MCF 10A (cell line): Measurements from ENCODE around the gene KIF12. TPM values are rescaled to one million over a fixed set of nuclear protein-coding genes. Genes with fewer than 3 reads are reported as not detected.

ENCODE experiments used
- BruUV-seq: library from RNA; stranded (reverse); fragments of 400-500 nt; replicated peaks from 2 replicates; lab custom pipeline; 2021; lab: Mats Ljungman, UMichigan
- CTCF ChIA-PET: fragments of 300-600 bp; sonication (Branson Sonifier 250); formaldehyde crosslinking; extraction: SDS; loops from one replicate; lab custom pipeline; 2021; ENCODE audit warnings: antibody characterized with exemption, inconsistent platforms; lab: Yijun Ruan, JAX
- POLR2A ChIA-PET: fragments of 300-600, 350-650 bp; sonication (Branson Sonifier 250); formaldehyde crosslinking; extraction: SDS; loops from one replicate; lab custom pipeline; 2020; ENCODE audit warnings: antibody characterized with exemption, inconsistent platforms; lab: Yijun Ruan, JAX
- DNase-seq: peaks from one replicate; pipeline ENCODE4 v3.0.0-alpha.2; 2018; ENCODE audit not compliant: unreplicated experiment
- H3K27ac Mint-ChIP-seq: one replicate; pipeline ENCODE4 v1.8.0; 2022; ENCODE audit warnings: mild to moderate bottlenecking, low read depth, mixed read lengths; ENCODE audit not compliant: unreplicated experiment
- H3K27me3 Mint-ChIP-seq: one replicate; pipeline ENCODE4 v1.8.0; 2022; ENCODE audit warnings: mixed read lengths; ENCODE audit not compliant: insufficient read depth, unreplicated experiment
- H3K36me3 Mint-ChIP-seq: one replicate; pipeline ENCODE4 v1.8.0; 2022; ENCODE audit warnings: mild to moderate bottlenecking, moderate library complexity, mixed read lengths; ENCODE audit not compliant: insufficient read depth, unreplicated experiment
- H3K4me1 Mint-ChIP-seq: one replicate; pipeline ENCODE4 v1.8.0; 2022; ENCODE audit warnings: mixed read lengths; ENCODE audit not compliant: insufficient read depth, unreplicated experiment
- H3K4me3 Mint-ChIP-seq: one replicate; pipeline ENCODE4 v1.8.0; 2022; ENCODE audit warnings: mild to moderate bottlenecking, moderate library complexity, mixed read lengths; ENCODE audit not compliant: unreplicated experiment
- H3K9me3 Mint-ChIP-seq: one replicate; pipeline ENCODE4 v1.8.0; 2022; ENCODE audit warnings: mixed read lengths; ENCODE audit not compliant: unreplicated experiment
- intact Hi-C: fragments of 100-400 bp; cut with micrococcal nuclease; formaldehyde crosslinking; loops from 2 replicates; pipeline ENCODE4 v1.14.1; 2022
- total RNA-seq: library from RNA; stranded (reverse); gene quantifications from 2 replicates; pipeline ENCODE4 v1.2.3, GENCODE V29; 2022
- TF ChIP-seq, protein P1 (sequence below): fragments of 200-600 bp; IDR thresholded peaks from one replicate; pipeline ENCODE4 v1.8.0; 2022; ENCODE audit warnings: antibody characterized with exemption, mild to moderate bottlenecking; ENCODE audit not compliant: unreplicated experiment

Gene KIF12
- total RNA-seq, 1 experiment from 2014 or later = not detected

DNA sequence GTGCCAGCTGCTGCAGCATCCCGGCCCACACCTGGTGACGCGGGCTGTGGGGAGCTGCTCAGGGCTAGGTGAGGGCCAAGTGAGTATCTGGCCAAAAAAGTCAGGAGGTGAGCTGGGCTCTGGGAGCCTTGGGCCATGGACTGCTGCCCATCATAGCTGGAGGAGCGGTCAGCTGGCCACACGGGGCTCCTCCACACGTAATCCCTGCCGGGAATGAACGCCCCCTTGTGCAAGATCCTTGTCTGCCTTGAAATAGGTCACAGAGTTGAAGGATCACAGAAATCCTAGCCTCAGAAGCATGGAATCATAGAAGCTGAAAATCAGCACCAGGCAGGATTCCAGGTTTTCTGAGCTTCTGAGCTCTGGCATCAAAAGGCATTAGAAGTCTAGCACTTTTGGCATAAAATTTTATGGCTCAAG is 39.5 kb upstream of the KIF12 start:
- H3K36me3 Mint-ChIP-seq = no peaks in the 10 kb centered on the region
- peaks cover 61% of the 10 kb centered on the region for H3K27me3 Mint-ChIP-seq
- no peak for DNase-seq
- ChIA-PET CTCF (interaction anchor here (1.0 kb wide), 1 partner anchor 32 kb away, joined by 5 read pairs; no protein-coding TSS in a partner anchor), POLR2A (no interaction called here)
- no peak overlapping the region for H3K27ac Mint-ChIP-seq
- TF ChIP-seq, protein P1, sequence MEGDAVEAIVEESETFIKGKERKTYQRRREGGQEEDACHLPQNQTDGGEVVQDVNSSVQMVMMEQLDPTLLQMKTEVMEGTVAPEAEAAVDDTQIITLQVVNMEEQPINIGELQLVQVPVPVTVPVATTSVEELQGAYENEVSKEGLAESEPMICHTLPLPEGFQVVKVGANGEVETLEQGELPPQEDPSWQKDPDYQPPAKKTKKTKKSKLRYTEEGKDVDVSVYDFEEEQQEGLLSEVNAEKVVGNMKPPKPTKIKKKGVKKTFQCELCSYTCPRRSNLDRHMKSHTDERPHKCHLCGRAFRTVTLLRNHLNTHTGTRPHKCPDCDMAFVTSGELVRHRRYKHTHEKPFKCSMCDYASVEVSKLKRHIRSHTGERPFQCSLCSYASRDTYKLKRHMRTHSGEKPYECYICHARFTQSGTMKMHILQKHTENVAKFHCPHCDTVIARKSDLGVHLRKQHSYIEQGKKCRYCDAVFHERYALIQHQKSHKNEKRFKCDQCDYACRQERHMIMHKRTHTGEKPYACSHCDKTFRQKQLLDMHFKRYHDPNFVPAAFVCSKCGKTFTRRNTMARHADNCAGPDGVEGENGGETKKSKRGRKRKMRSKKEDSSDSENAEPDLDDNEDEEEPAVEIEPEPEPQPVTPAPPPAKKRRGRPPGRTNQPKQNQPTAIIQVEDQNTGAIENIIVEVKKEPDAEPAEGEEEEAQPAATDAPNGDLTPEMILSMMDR = no peak
- intact Hi-C loops = no loop called here
- H3K4me1 Mint-ChIP-seq = no peaks in the 10 kb centered on the region
- no TSS peak for BruUV-seq
- no peaks in the 10 kb centered on the region for H3K9me3 Mint-ChIP-seq
- no peak overlapping the region for H3K4me3 Mint-ChIP-seq

DNA sequence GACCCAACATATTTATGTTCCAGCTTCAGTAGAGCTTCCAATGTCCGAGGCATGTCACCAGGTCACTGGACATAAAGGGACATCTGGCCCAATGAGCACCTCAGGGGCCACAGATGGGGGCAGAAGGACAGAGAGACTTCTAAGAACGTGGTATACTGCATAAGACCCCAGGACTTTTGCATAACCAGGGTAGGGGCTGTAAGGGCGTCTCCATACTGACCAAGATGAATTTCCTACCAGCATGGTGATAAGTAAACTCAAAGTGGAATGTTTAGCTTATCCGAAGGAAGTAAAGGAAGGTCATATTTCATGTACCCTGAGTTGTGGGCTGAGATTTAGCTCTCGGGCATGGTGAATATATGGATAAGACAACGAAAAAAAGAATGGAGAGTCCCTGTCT is 38.7 kb upstream of the KIF12 start:
- POLR2A ChIA-PET = no interaction called here
- Mint-ChIP-seq H3K27ac (no peak overlapping the region), H3K36me3 (no peaks in the 10 kb centered on the region), H3K27me3 (peaks cover 60% of the 10 kb centered on the region), H3K4me3 (no peak overlapping the region), H3K9me3 (no peaks in the 10 kb centered on the region), H3K4me1 (no peaks in the 10 kb centered on the region)
- no TSS peak for BruUV-seq
- TF ChIP-seq, protein P1 = no peak
- CTCF ChIA-PET = interaction anchor here (0.7 to 2.3 kb wide), 4 partner anchors 16 to 152 kb away, joined by 3 to 8 read pairs (median 6); partner anchors contain the start of gene COL27A1
- DNase-seq = no peak
- intact Hi-C loops = no loop called here

DNA sequence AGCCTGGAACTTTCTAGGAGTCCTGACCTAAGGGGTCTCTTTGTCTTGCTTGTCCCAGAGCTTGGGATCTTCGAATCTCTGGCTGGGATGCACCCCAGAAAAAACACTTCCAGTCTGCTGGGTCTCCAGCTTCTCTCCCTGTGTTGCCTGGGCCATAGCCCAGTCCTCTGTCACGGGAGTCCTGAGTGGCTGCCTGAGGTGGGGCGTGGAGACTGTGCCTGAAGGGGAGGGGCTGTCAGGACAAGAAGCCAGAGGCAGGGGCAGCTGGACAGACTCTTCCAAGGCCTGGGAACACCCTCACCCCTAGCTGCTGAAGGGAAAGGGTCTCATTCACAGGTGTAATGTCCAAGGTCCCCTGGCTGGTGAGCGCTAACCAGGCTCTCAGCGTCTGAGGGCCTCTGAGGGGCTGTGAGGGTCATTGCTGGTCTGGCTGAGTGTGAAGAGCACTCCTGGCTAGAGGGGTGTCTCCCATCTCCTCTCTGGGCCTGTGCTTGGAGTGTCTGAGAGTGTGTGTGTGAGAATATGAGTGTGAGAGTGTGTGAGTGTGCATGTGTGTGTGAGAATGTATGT is 35.8 kb upstream of the KIF12 start:
- Mint-ChIP-seq H3K36me3 (no peaks in the 10 kb centered on the region), H3K4me1 (no peaks in the 10 kb centered on the region), H3K9me3 (no peaks in the 10 kb centered on the region), H3K27me3 (peaks cover 47% of the 10 kb centered on the region), H3K4me3 (no peak overlapping the region), H3K27ac (no peak overlapping the region)
- POLR2A ChIA-PET = interaction anchor here (1.6 kb wide), 1 partner anchor 9 kb away, joined by 5 read pairs; no protein-coding TSS in a partner anchor
- intact Hi-C loops = no loop called here
- CTCF ChIA-PET = interaction anchor here (0.9 to 1.2 kb wide), 3 partner anchors 53 to 174 kb away, joined by 3 to 4 read pairs (median 3); no protein-coding TSS in a partner anchor
- no TSS peak for BruUV-seq
- DNase-seq = no peak
- TF ChIP-seq, protein P1 = no peak

DNA sequence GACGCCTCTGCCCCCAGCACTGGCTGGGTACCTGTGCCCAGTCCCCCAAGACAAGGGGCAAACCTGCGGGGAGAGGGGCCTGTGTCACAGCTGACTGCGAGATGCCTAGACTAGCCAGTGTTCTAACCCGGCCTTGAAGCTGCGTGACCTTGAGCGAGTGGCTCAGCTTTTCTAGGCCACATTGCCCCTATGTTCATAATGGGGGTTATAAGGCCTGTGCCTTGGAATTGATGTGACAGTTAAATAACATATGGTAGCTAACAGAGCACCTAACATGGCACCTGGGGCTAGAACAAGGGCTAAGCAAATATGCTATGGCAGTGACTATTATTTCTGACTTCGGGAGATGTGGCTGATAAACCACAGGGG is 33.4 kb upstream of the KIF12 start:
- no peak for DNase-seq
- no peaks in the 10 kb centered on the region for H3K9me3 Mint-ChIP-seq
- H3K27me3 Mint-ChIP-seq = peaks cover 66% of the 10 kb centered on the region
- H3K4me1 Mint-ChIP-seq = no peaks in the 10 kb centered on the region
- H3K4me3 Mint-ChIP-seq = no peak overlapping the region
- intact Hi-C loops = no loop called here
- BruUV-seq = no TSS peak
- ChIA-PET POLR2A (no interaction called here), CTCF (no interaction called here)
- TF ChIP-seq, protein P1 = no peak
- H3K27ac Mint-ChIP-seq = no peak overlapping the region
- peaks cover under 1% of the 10 kb centered on the region for H3K36me3 Mint-ChIP-seq
